GM19193 (cell line): Measurements from ENCODE around the gene SERPINB8.

Experiments used
- POLR2A ChIP-seq: IDR thresholded peaks from 4 replicates; pipeline ENCODE4 v1.6.1; 2011; ENCODE audit not compliant: insufficient read depth, insufficient read length; ENCODE audit errors: extremely low read depth

SERPINB8 gene

GRCh38 chr18:64031411-64031810, 61.5 kb downstream of the SERPINB8 start:
- TF ChIP-seq POLR2A = no peak

- no peak for TF ChIP-seq POLR2A
Measured at GRCh38 chr18:64032312-64032711, 62.4 kb downstream of the SERPINB8 start.

- TF ChIP-seq POLR2A = no peak
Measured at GRCh38 chr18:64037812-64038414, 68.0 kb downstream of the SERPINB8 start.
